Measurements from ENCODE around the gene PRDM8. TPM values are rescaled to one million over a fixed set of nuclear protein-coding genes. Genes with fewer than 3 reads are reported as not detected.
A peak's percentile ranks its signal among the peaks of the same experiment; 100 is the strongest.

Gene PRDM8
- total and polyA plus RNA-seq, 5 donors, result 0.63 to 1.3 (median 0.75) TPM

- intact Hi-C loops (cut with DNase I), result no loop called here
- H3K4me3 ChIP-seq (ENCODE audit: low read length), result peak overlapping the region; percentile 56
- ATAC-seq (peak; percentile 14 to 17), DNase-seq (peak; percentile 28 to 76 (median 74))
- H3K9me3 ChIP-seq (ENCODE audit: control insufficient read depth, low read length), result no peaks in the 10 kb centered on the region
- H3K27ac ChIP-seq (ENCODE audit: low read length), result no peak overlapping the region
- peaks cover 6% of the 10 kb centered on the region for H3K4me1 ChIP-seq (ENCODE audit: control insufficient read depth, insufficient read depth, low read length)
- no peaks in the 10 kb centered on the region for H3K27me3 ChIP-seq (ENCODE audit: control insufficient read depth, insufficient read depth)
- WGBS, result 3% methylated on average over 88 of the region's 88 CpGs
Measured at GRCh38 chr4:80202741-80203553, 5.6 kb downstream of the PRDM8 start.

- intact Hi-C loops (cut with DNase I), result no loop called here
- 83% methylated on average over 5 of the region's 5 CpGs for WGBS
- Histone ChIP-seq H3K4me1 (ENCODE audit: control insufficient read depth, insufficient read depth, low read length) (peaks cover 6% of the 10 kb centered on the region), H3K9me3 (ENCODE audit: control insufficient read depth, low read length) (no peaks in the 10 kb centered on the region), H3K4me3 (ENCODE audit: low read length) (no peak overlapping the region), H3K27ac (ENCODE audit: low read length) (no peak overlapping the region), H3K27me3 (ENCODE audit: control insufficient read depth, insufficient read depth) (no peaks in the 10 kb centered on the region)
- ATAC-seq, result no peak
- no peak for DNase-seq
Measured at GRCh38 chr4:80204433-80205011, 7.2 kb downstream of the PRDM8 start.

GRCh38 chr4:80206111-80206510 lies 8.8 kb downstream of the PRDM8 start:
- Histone ChIP-seq H3K4me1 (ENCODE audit: control insufficient read depth, insufficient read depth, low read length) (peaks cover 6% of the 10 kb centered on the region), H3K27me3 (ENCODE audit: control insufficient read depth, insufficient read depth) (no peaks in the 10 kb centered on the region), H3K27ac (ENCODE audit: low read length) (no peak overlapping the region), H3K4me3 (ENCODE audit: low read length) (no peak overlapping the region), H3K9me3 (ENCODE audit: control insufficient read depth, low read length) (no peaks in the 10 kb centered on the region)
- ATAC-seq (no peak), DNase-seq (peak in 1 of 3 donors; percentile 21)
- 92% methylated on average over 9 of the region's 9 CpGs for WGBS
- intact Hi-C loops (cut with DNase I), result no loop called here

- Histone ChIP-seq H3K9me3 (ENCODE audit: control insufficient read depth, low read length) (no peaks in the 10 kb centered on the region), H3K4me1 (ENCODE audit: control insufficient read depth, insufficient read depth, low read length) (peaks cover 6% of the 10 kb centered on the region), H3K4me3 (ENCODE audit: low read length) (no peak overlapping the region), H3K27ac (ENCODE audit: low read length) (no peak overlapping the region), H3K27me3 (ENCODE audit: control insufficient read depth, insufficient read depth) (no peaks in the 10 kb centered on the region)
- DNase-seq (peak; percentile 51 to 71 (median 70)), ATAC-seq (peak; percentile 61 to 73)
- WGBS, result 32% methylated on average over 29 of the region's 29 CpGs
- intact Hi-C loops (cut with DNase I), result no loop called here
Measured at GRCh38 chr4:80206521-80207171, 9.3 kb downstream of the PRDM8 start.

GRCh38 chr4:80207172-80207583 lies 9.9 kb downstream of the PRDM8 start:
- H3K4me3 ChIP-seq (ENCODE audit: low read length), result no peak overlapping the region
- DNase-seq (peak in 2 of 3 donors; percentile 41 to 57), ATAC-seq (peak in 1 of 2 donors; percentile 8)
- H3K27me3 ChIP-seq (ENCODE audit: control insufficient read depth, insufficient read depth), result no peaks in the 10 kb centered on the region
- H3K4me1 ChIP-seq (ENCODE audit: control insufficient read depth, insufficient read depth, low read length), result peaks cover 6% of the 10 kb centered on the region
- intact Hi-C loops (cut with DNase I), result no loop called here
- H3K9me3 ChIP-seq (ENCODE audit: control insufficient read depth, low read length), result no peaks in the 10 kb centered on the region
- no peak overlapping the region for H3K27ac ChIP-seq (ENCODE audit: low read length)
- 22% methylated on average over 27 of the region's 27 CpGs for WGBS

GRCh38 chr4:80207664-80208063 lies 10.4 kb downstream of the PRDM8 start:
- intact Hi-C loops (cut with DNase I), result no loop called here
- no peak overlapping the region for H3K27ac ChIP-seq (ENCODE audit: low read length)
- 76% methylated on average over 10 of the region's 10 CpGs for WGBS
- peaks cover 6% of the 10 kb centered on the region for H3K4me1 ChIP-seq (ENCODE audit: control insufficient read depth, insufficient read depth, low read length)
- no peak for ATAC-seq
- no peaks in the 10 kb centered on the region for H3K27me3 ChIP-seq (ENCODE audit: control insufficient read depth, insufficient read depth)
- peak in 1 of 3 donors; percentile 21 for DNase-seq
- H3K9me3 ChIP-seq (ENCODE audit: control insufficient read depth, low read length), result no peaks in the 10 kb centered on the region
- H3K4me3 ChIP-seq (ENCODE audit: low read length), result no peak overlapping the region

- Histone ChIP-seq H3K27me3 (ENCODE audit: control insufficient read depth, insufficient read depth) (no peaks in the 10 kb centered on the region), H3K4me3 (ENCODE audit: low read length) (no peak overlapping the region), H3K9me3 (ENCODE audit: control insufficient read depth, low read length) (no peaks in the 10 kb centered on the region), H3K27ac (ENCODE audit: low read length) (no peak overlapping the region), H3K4me1 (ENCODE audit: control insufficient read depth, insufficient read depth, low read length) (peaks cover 2% of the 10 kb centered on the region)
- 87% methylated on average over 4 of the region's 4 CpGs for WGBS
- ATAC-seq, result no peak
- intact Hi-C loops (cut with DNase I), result no loop called here
- peak in 1 of 3 donors; percentile 10 for DNase-seq
Measured at GRCh38 chr4:80208610-80209339, 11.5 kb downstream of the PRDM8 start.

GRCh38 chr4:80209340-80209701 lies 12.0 kb downstream of the PRDM8 start:
- H3K27me3 ChIP-seq (ENCODE audit: control insufficient read depth, insufficient read depth), result no peaks in the 10 kb centered on the region
- no peak for DNase-seq

GRCh38 chr4:80210549-80210948 lies 13.2 kb downstream of the PRDM8 start:
- WGBS, result 73% methylated on average over 2 of the region's 2 CpGs
- no peak overlapping the region for H3K4me3 ChIP-seq (ENCODE audit: low read length)

More at GRCh38 chr4:80209340-80209701, 12.0 kb downstream of the PRDM8 start:
- Histone ChIP-seq H3K4me3 (ENCODE audit: low read length) (no peak overlapping the region), H3K27ac (ENCODE audit: low read length) (no peak overlapping the region), H3K9me3 (ENCODE audit: control insufficient read depth, low read length) (no peaks in the 10 kb centered on the region), H3K4me1 (ENCODE audit: control insufficient read depth, insufficient read depth, low read length) (peaks cover 2% of the 10 kb centered on the region)
- WGBS, result 94% methylated on average over 2 of the region's 2 CpGs
- intact Hi-C loops (cut with DNase I), result no loop called here
- no peak for ATAC-seq

GRCh38 chr4:80213117-80213815 lies 16.0 kb downstream of the PRDM8 start:
- intact Hi-C loops (cut with DNase I), result loop anchor here (5.0 to 10.0 kb wide), 4 partner anchors 296 to 1261 kb away; no protein-coding TSS in a partner anchor
- no peak overlapping the region for H3K27ac ChIP-seq (ENCODE audit: low read length)
- 89% methylated on average over 5 of the region's 5 CpGs for WGBS

More at GRCh38 chr4:80210549-80210948, 13.2 kb downstream of the PRDM8 start:
- DNase-seq (no peak), ATAC-seq (no peak)
- no peaks in the 10 kb centered on the region for H3K27me3 ChIP-seq (ENCODE audit: control insufficient read depth, insufficient read depth)
- peaks cover 2% of the 10 kb centered on the region for H3K4me1 ChIP-seq (ENCODE audit: control insufficient read depth, insufficient read depth, low read length)
- H3K9me3 ChIP-seq (ENCODE audit: control insufficient read depth, low read length), result no peaks in the 10 kb centered on the region
- no peak overlapping the region for H3K27ac ChIP-seq (ENCODE audit: low read length)
- intact Hi-C loops (cut with DNase I), result loop anchor here (5.0 to 10.0 kb wide), 4 partner anchors 293 to 1258 kb away; no protein-coding TSS in a partner anchor

More at GRCh38 chr4:80213117-80213815, 16.0 kb downstream of the PRDM8 start:
- Histone ChIP-seq H3K27me3 (ENCODE audit: control insufficient read depth, insufficient read depth) (no peaks in the 10 kb centered on the region), H3K4me1 (ENCODE audit: control insufficient read depth, insufficient read depth, low read length) (no peaks in the 10 kb centered on the region), H3K4me3 (ENCODE audit: low read length) (no peak overlapping the region), H3K9me3 (ENCODE audit: control insufficient read depth, low read length) (no peaks in the 10 kb centered on the region)
- ATAC-seq, result no peak
- DNase-seq, result peak in 1 of 3 donors; percentile 14

All from right cardiac atrium (tissue), 5 donors.